Measurements from ENCODE around the gene SPECC1L. TPM values are rescaled to one million over a fixed set of nuclear protein-coding genes. Genes with fewer than 3 reads are reported as not detected.
"Not testable (repeated sequence)": the region's sequence is repeated elsewhere in the genome, so short reads cannot be mapped to it uniquely, and the experiment has no call there.

SPECC1L gene
- total RNA-seq, 4 donors from 2014 or later: 65.2 to 102 (median 69.2) TPM

GRCh38 chr22:24244144-24244787, 26.4 kb upstream of the SPECC1L start:
- peak overlapping the region; percentile 85 to 100 (median 95) for H3K27ac ChIP-seq
- intact Hi-C loops (cut with DNase I): no loop called here
- WGBS, 2 donors: 31 to 44% methylated on average over 18 of the region's 19 CpGs
- peak overlapping the region in 1 of 3 donors; percentile 31 for H3K4me3 ChIP-seq (replicated peaks in 1 of 3)
- H3K36me3 ChIP-seq: no peaks in the 10 kb centered on the region
- peak; percentile 52 to 54 for DNase-seq
- peaks cover 34 to 59% of the 10 kb centered on the region in 2 donors for H3K4me1 ChIP-seq
- TF ChIP-seq POLR2A (IDR thresholded peaks at IDR 0.05): no peak
- TF ChIP-seq, protein P1, sequence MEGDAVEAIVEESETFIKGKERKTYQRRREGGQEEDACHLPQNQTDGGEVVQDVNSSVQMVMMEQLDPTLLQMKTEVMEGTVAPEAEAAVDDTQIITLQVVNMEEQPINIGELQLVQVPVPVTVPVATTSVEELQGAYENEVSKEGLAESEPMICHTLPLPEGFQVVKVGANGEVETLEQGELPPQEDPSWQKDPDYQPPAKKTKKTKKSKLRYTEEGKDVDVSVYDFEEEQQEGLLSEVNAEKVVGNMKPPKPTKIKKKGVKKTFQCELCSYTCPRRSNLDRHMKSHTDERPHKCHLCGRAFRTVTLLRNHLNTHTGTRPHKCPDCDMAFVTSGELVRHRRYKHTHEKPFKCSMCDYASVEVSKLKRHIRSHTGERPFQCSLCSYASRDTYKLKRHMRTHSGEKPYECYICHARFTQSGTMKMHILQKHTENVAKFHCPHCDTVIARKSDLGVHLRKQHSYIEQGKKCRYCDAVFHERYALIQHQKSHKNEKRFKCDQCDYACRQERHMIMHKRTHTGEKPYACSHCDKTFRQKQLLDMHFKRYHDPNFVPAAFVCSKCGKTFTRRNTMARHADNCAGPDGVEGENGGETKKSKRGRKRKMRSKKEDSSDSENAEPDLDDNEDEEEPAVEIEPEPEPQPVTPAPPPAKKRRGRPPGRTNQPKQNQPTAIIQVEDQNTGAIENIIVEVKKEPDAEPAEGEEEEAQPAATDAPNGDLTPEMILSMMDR (IDR thresholded peaks at IDR 0.05): no peak
- no peaks in the 10 kb centered on the region for H3K9me3 ChIP-seq
- H3K27me3 ChIP-seq: no peaks in the 10 kb centered on the region

GRCh38 chr22:24245030-24245431, 25.6 kb upstream of the SPECC1L start, which contains the start of gene GGT5:
Gene GGT5 (minus strand): TSS chr22:24245082. CDS start chr22:24244725, 357 bp downstream.
- H3K4me1 ChIP-seq: peaks cover 34 to 59% of the 10 kb centered on the region in 2 donors
- intact Hi-C loops (cut with DNase I); H3K9me3 ChIP-seq; H3K36me3 ChIP-seq; H3K27me3 ChIP-seq: not testable (repeated sequence)
- WGBS, 2 donors: 0 to 33% methylated on average over 1 to 6 of the region's 12 CpGs
- DNase-seq: peak; percentile 67 to 68
- H3K4me3 ChIP-seq (replicated peaks in 1 of 3): peak within 1 kb of the TSS in 2 of 3 donors; percentile 10 to 31
- TF ChIP-seq POLR2A (IDR thresholded peaks at IDR 0.05): peak in 1 of 2 donors; percentile 28
- peak within 1 kb of the TSS; percentile 93 to 100 (median 95) for H3K27ac ChIP-seq

- not testable (repeated sequence) for H3K27me3 ChIP-seq; H3K36me3 ChIP-seq; H3K4me3 ChIP-seq (replicated peaks in 1 of 3); H3K9me3 ChIP-seq
- Histone ChIP-seq H3K27ac (peak overlapping the region; percentile 93 to 100 (median 95)), H3K4me1 (peaks cover 34 to 53% of the 10 kb centered on the region in 2 donors)
- DNase-seq: peak; percentile 75 to 86
- intact Hi-C loops (cut with DNase I): loop anchor here (2.0 kb wide), 1 partner anchor 57 kb away; no protein-coding TSS in a partner anchor
- WGBS, 2 donors: 0 to 47% methylated on average over 1 to 11 of the region's 18 CpGs
Observed at GRCh38 chr22:24245584-24246561, 24.8 kb upstream of the SPECC1L start.

- H3K9me3 ChIP-seq: no peaks in the 10 kb centered on the region
- 54 to 67% methylated on average over 5 to 6 of the region's 6 CpGs for WGBS, 2 donors
- no peak for DNase-seq
- no peak for TF ChIP-seq POLR2A (IDR thresholded peaks at IDR 0.05)
- TF ChIP-seq, protein P1 (IDR thresholded peaks at IDR 0.05): no peak
- H3K4me1 ChIP-seq: peaks cover 34 to 51% of the 10 kb centered on the region in 2 donors
- no peaks in the 10 kb centered on the region for H3K27me3 ChIP-seq
- intact Hi-C loops (cut with DNase I): loop anchor here (2.0 kb wide), 1 partner anchor 58 kb away; no protein-coding TSS in a partner anchor
- H3K36me3 ChIP-seq: no peaks in the 10 kb centered on the region
- H3K27ac ChIP-seq: peak overlapping the region; percentile 93 to 100 (median 95)
- no peak overlapping the region for H3K4me3 ChIP-seq (replicated peaks in 1 of 3)
Observed at GRCh38 chr22:24247011-24247507, 23.6 kb upstream of the SPECC1L start.

- Histone ChIP-seq H3K27ac (peak overlapping the region; percentile 93 to 100 (median 95)), H3K36me3 (no peaks in the 10 kb centered on the region), H3K4me3 (replicated peaks in 1 of 3) (no peak overlapping the region), H3K4me1 (peaks cover 31 to 47% of the 10 kb centered on the region in 2 donors), H3K27me3 (no peaks in the 10 kb centered on the region), H3K9me3 (no peaks in the 10 kb centered on the region)
- intact Hi-C loops (cut with DNase I): loop anchor here (2.0 kb wide), 1 partner anchor 59 kb away; no protein-coding TSS in a partner anchor
- TF ChIP-seq, protein P1 (IDR thresholded peaks at IDR 0.05): peak; percentile 82 to 99 (median 94)
- TF ChIP-seq POLR2A (IDR thresholded peaks at IDR 0.05): no peak
- peak; percentile 97 for DNase-seq
- 3 to 13% methylated on average over 8 to 11 of the region's 23 CpGs for whole genome bisulfite sequencing, 2 donors
Observed at GRCh38 chr22:24247564-24248344, 22.9 kb upstream of the SPECC1L start.

DNA sequence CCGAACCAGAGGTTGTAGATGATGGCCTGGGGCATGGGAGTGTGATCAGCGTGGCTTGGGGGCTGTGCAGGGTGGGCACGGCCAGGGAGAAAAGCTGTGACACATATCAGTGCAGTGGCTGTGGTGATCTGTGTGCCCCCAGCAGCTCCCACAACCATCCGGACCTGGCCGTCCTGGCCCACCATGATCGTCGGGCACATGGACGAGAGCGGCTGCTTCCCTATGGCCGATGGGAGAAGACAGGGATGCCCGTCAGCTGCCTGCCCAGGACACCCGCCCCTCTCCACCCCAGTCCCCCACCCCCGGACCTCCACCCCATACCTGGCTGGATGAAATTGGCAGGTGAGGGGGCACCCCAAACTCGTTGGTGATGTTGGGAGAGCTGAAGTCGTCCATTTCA, 22.0 kb upstream of the SPECC1L start:
- H3K36me3 ChIP-seq; H3K27me3 ChIP-seq; H3K27ac ChIP-seq; intact Hi-C loops (cut with DNase I); H3K4me3 ChIP-seq (replicated peaks in 1 of 3); H3K9me3 ChIP-seq; DNase-seq: not testable (repeated sequence)
- peaks cover 29 to 38% of the 10 kb centered on the region in 2 donors for H3K4me1 ChIP-seq
- 92 to 97% methylated on average over 4 to 12 of the region's 15 CpGs for WGBS, 2 donors
